HCT116 (cell line): ENCODE results near the gene ARHGEF3. TPM values are rescaled to one million over a fixed set of nuclear protein-coding genes. Genes with fewer than 3 reads are reported as not detected.

Source experiments
- ATAC-seq: fragments of 200-7000 bp; cut with Tn5 transposase; 2 replicates; pipeline ENCODE4 v1.9.1; 2020; ENCODE audit warnings: mild to moderate bottlenecking, moderate library complexity
- Bru-seq: library from RNA; stranded (reverse); fragments of 400-500 nt; gene quantifications from one replicate; lab custom pipeline; 2021; lab: Mats Ljungman, UMichigan
- BruChase-seq, 2 experiments: library from RNA; stranded (reverse); fragments of 400-500 nt; gene quantifications; one replicate each; lab custom pipeline; 2021; lab: Mats Ljungman, UMichigan
- BruUV-seq: library from RNA; stranded (reverse); fragments of 400-500 nt; replicated peaks from 2 replicates; lab custom pipeline; 2021; lab: Mats Ljungman, UMichigan
- CTCF ChIA-PET: fragments of 300-600 bp; sonication (Branson Sonifier 250); formaldehyde crosslinking; loops from one replicate; lab custom pipeline; 2021; ENCODE audit warnings: antibody characterized with exemption; lab: Charles Lee
- POLR2A ChIA-PET: fragments of 300-600, 350-600 bp; sonication (Branson Sonifier 250); formaldehyde crosslinking; loops from one replicate; lab custom pipeline; 2021; ENCODE audit warnings: antibody characterized with exemption; lab: Charles Lee
- RAD21 ChIA-PET, 2 experiments: fragments of 300-600 bp; sonication (Branson Sonifier 250); formaldehyde crosslinking; loops; one replicate each; lab custom pipeline; 2023; ENCODE audit warnings: low total read pairs in 2 of 2; ENCODE audit not compliant: uncharacterized antibody in 2 of 2, unreplicated experiment in 2 of 2, low non-redundant PET in 1 of 2; lab: Charles Lee
- DNase-seq: peaks from one replicate; pipeline ENCODE4 v3.0.0-alpha.2; 2010; ENCODE audit warnings: low read depth, low spot score
- H2AFZ ChIP-seq: fragments of 200-600 bp; shearing (Covaris generic), sonication (generic); 2 replicates; pipeline ENCODE4 v1.6.1; 2017; ENCODE audit warnings: low read depth, mixed run types, mixed read lengths, antibody characterized with exemption, low read length; ENCODE audit not compliant: poor library complexity, severe bottlenecking
- H3K27ac ChIP-seq: 2 replicates; pipeline ENCODE4 v1.5.1; 2012; ENCODE audit warnings: low read depth, low read length
- H3K27me3 ChIP-seq: fragments of 200-600 bp; sonication (generic); 2 replicates; pipeline ENCODE4 v1.6.1; 2016; ENCODE audit warnings: mixed run types, low read length, mixed read lengths; ENCODE audit not compliant: insufficient read depth
- H3K36me3 ChIP-seq, 2 experiments: fragments of 200-500 bp in 1 of 2; fragments of 200-600 bp in 1 of 2; sonication (Bioruptor generic) in 1 of 2; sonication (generic) in 1 of 2; 2 replicates each; pipeline versions ENCODE4 v1.5.1 to v1.6.1; 2014 to 2016; ENCODE audit warnings: low read length in 2 of 2, inconsistent platforms in 1 of 2, mixed read lengths in 1 of 2, mixed run types in 1 of 2; ENCODE audit not compliant: insufficient read depth in 2 of 2, control insufficient read depth in 1 of 2
- H3K4me1 ChIP-seq, 2 experiments: fragments of 200-600 bp in 1 of 2; sonication (generic) in 1 of 2; 2 replicates each; pipeline versions ENCODE4 v1.5.1 to v1.6.1; 2012 to 2017; ENCODE audit warnings: low read length in 2 of 2, inconsistent platforms in 1 of 2, mild to moderate bottlenecking in 1 of 2, mixed read lengths in 1 of 2, mixed run types in 1 of 2, moderate library complexity in 1 of 2; ENCODE audit not compliant: insufficient read depth in 2 of 2, control insufficient read depth in 1 of 2
- H3K4me2 ChIP-seq: fragments of 200-600 bp; sonication (generic); 2 replicates; pipeline ENCODE4 v1.6.1; 2017; ENCODE audit warnings: mixed run types, low read length, mixed read lengths
- H3K4me3 ChIP-seq, 2 experiments: fragments of 200-600 bp in 1 of 2; sonication (generic) in 1 of 2; replicated peaks in 1 of 2; 2 replicates each; pipeline ENCODE4 v1.5.1; 2011 to 2016; ENCODE audit warnings: low read length in 2 of 2, control low read depth in 1 of 2, low read depth in 1 of 2, mild to moderate bottlenecking in 1 of 2, mixed read lengths in 1 of 2, mixed run types in 1 of 2
- H3K79me2 ChIP-seq: fragments of 200-600 bp; sonication (generic); 2 replicates; pipeline ENCODE4 v1.6.1; 2017; ENCODE audit warnings: mild to moderate bottlenecking, mixed run types, low read length, moderate library complexity, mixed read lengths; ENCODE audit not compliant: insufficient read depth
- H3K9ac ChIP-seq: fragments of 200-600 bp; sonication (generic); 2 replicates; pipeline ENCODE4 v1.6.1; 2016; ENCODE audit warnings: low read length, mixed read lengths
- H3K9me2 ChIP-seq: fragments of 200-600 bp; sonication (generic), shearing (Covaris generic); 2 replicates; pipeline ENCODE4 v1.6.1; 2017; ENCODE audit warnings: mixed run types, mild to moderate bottlenecking, moderate library complexity; ENCODE audit not compliant: insufficient read depth
- H3K9me3 ChIP-seq, 2 experiments: fragments of 200-500 bp in 1 of 2; fragments of 200-600 bp in 1 of 2; sonication (Bioruptor generic) in 1 of 2; sonication (generic) in 1 of 2; 2 replicates each; pipeline ENCODE4 v1.6.1; 2014 to 2017; ENCODE audit warnings: low read length in 2 of 2, mixed read lengths in 2 of 2, inconsistent platforms in 1 of 2, low read depth in 1 of 2, mild to moderate bottlenecking in 1 of 2, mixed run types in 1 of 2, moderate library complexity in 1 of 2; ENCODE audit not compliant: control insufficient read depth in 1 of 2, insufficient read depth in 1 of 2
- H4K20me1 ChIP-seq: fragments of 200-600 bp; sonication (generic), shearing (Covaris generic); 2 replicates; pipeline ENCODE4 v1.6.1; 2017; ENCODE audit warnings: mixed run types, mild to moderate bottlenecking, moderate library complexity; ENCODE audit not compliant: insufficient read depth
- ATF3 ChIP-seq: IDR thresholded peaks from 2 replicates; pipeline ENCODE4 v1.6.1; 2012
- CBX3 ChIP-seq: IDR thresholded peaks from 2 replicates; pipeline ENCODE4 v1.6.1; 2012; ENCODE audit warnings: low read depth
- CEBPB ChIP-seq: IDR thresholded peaks from 2 replicates; pipeline ENCODE4 v1.6.1; 2012; ENCODE audit warnings: low read depth
- CTCF ChIP-seq, 3 experiments: fragments of 200-600 bp in 1 of 3; sonication (generic) in 1 of 3; IDR thresholded peaks in 2 of 3; conservative IDR thresholded peaks in 1 of 3; 2 replicates each; pipeline ENCODE4 v1.5.1; 2012 to 2017; ENCODE audit warnings: low read depth in 2 of 3, low read length in 2 of 3, antibody characterized with exemption in 1 of 3, borderline replicate concordance in 1 of 3, control low read depth in 1 of 3, mild to moderate bottlenecking in 1 of 3, mixed read lengths in 1 of 3, mixed run types in 1 of 3, moderate library complexity in 1 of 3; ENCODE audit not compliant: insufficient read depth in 1 of 3
- EGR1 ChIP-seq: IDR thresholded peaks from 2 replicates; pipeline ENCODE4 v1.6.1; 2012; ENCODE audit warnings: low read depth
- ELF1 ChIP-seq: IDR thresholded peaks from 2 replicates; pipeline ENCODE4 v1.6.1; 2012; ENCODE audit warnings: low read depth, borderline replicate concordance
- EZH2 ChIP-seq: fragments of 200-600 bp; sonication (generic); IDR thresholded peaks from 2 replicates; pipeline ENCODE4 v1.6.1; 2017; ENCODE audit warnings: antibody characterized with exemption, mixed run types
- EZH2phosphoT487 ChIP-seq: fragments of 200-600 bp; IDR thresholded peaks from 2 replicates; pipeline ENCODE4 v1.6.1; 2018; ENCODE audit warnings: antibody characterized with exemption, borderline replicate concordance
- FOSL1 ChIP-seq: IDR thresholded peaks from 2 replicates; pipeline ENCODE4 v1.6.1; 2012; ENCODE audit warnings: low read depth
- JUND ChIP-seq: IDR thresholded peaks from 2 replicates; pipeline ENCODE4 v1.6.1; 2012
- MAX ChIP-seq: IDR thresholded peaks from 2 replicates; pipeline ENCODE4 v1.6.1; 2012
- POLR2A ChIP-seq: IDR thresholded peaks from 2 replicates; pipeline ENCODE4 v1.7.0; 2011; ENCODE audit warnings: borderline replicate concordance; ENCODE audit not compliant: insufficient read depth, insufficient read length; ENCODE audit errors: extremely low read depth
- POLR2AphosphoS5 ChIP-seq: IDR thresholded peaks from 2 replicates; pipeline ENCODE4 v1.6.1; 2011; ENCODE audit warnings: mild to moderate bottlenecking, low read depth, low read length, moderate library complexity
- RAD21 ChIP-seq: IDR thresholded peaks from 2 replicates; pipeline ENCODE4 v1.6.1; 2012; ENCODE audit warnings: low read depth, mild to moderate bottlenecking
- SIN3A ChIP-seq: IDR thresholded peaks from 2 replicates; pipeline ENCODE4 v1.6.1; 2012; ENCODE audit warnings: low read depth
- SP1 ChIP-seq: IDR thresholded peaks from 2 replicates; pipeline ENCODE4 v1.6.1; 2012; ENCODE audit warnings: low read depth
- SRF ChIP-seq: IDR thresholded peaks from 2 replicates; pipeline ENCODE4 v1.6.1; 2012; ENCODE audit warnings: low read depth
- TCF7L2 ChIP-seq: IDR thresholded peaks from 2 replicates; pipeline ENCODE4 v1.7.0; 2011; ENCODE audit warnings: borderline replicate concordance, inconsistent platforms; ENCODE audit not compliant: insufficient read depth, insufficient read length; ENCODE audit errors: extremely low read depth
- ZBTB33 ChIP-seq: IDR thresholded peaks from 2 replicates; pipeline ENCODE4 v1.6.1; 2011; ENCODE audit warnings: mild to moderate bottlenecking, low read length, moderate library complexity; ENCODE audit not compliant: insufficient replicate concordance; ENCODE audit errors: extremely low read depth
- ZFX ChIP-seq: fragments of 450-650 bp; IDR thresholded peaks from 2 replicates; pipeline ENCODE4 v1.6.1; 2017
- ZNF274 ChIP-seq: fragments of 200-500 bp; sonication (Bioruptor generic); IDR thresholded peaks from 2 replicates; pipeline ENCODE4 v1.6.1; 2014; ENCODE audit warnings: mild to moderate bottlenecking, low read depth, low read length, inconsistent platforms
- intact Hi-C: fragments of 100-400 bp; cut with micrococcal nuclease; formaldehyde crosslinking; loops from 2 replicates; pipeline ENCODE4 v1.10.0; 2022
- long read RNA-seq: library from polyadenylated mRNA; unstranded; transcript quantifications from one replicate; pipeline ENCODE4 v2.0.0, GENCODE V29; 2021; ENCODE audit not compliant: unreplicated experiment
- polyA plus RNA-seq: library from polyadenylated mRNA; unstranded; fragments of >200 nt; gene quantifications from 2 replicates; pipeline ENCODE4 v1.2.1, GENCODE V29; 2012; ENCODE audit warnings: missing spikeins
- total RNA-seq: library from RNA; stranded (reverse); gene quantifications from one replicate; pipeline ENCODE4 v1.2.1, GENCODE V29; 2021; ENCODE audit not compliant: unreplicated experiment

Gene ARHGEF3
- total RNA-seq (18.1 TPM), Bru-seq, nascent RNA (percentile 74 among the genes with signal in this experiment), BruChase-seq, experiment 1, labeled RNA remaining after a 6-hour chase (percentile 55 among the genes with signal in this experiment), BruChase-seq, experiment 2, labeled RNA remaining after a 2-hour chase (percentile 59 among the genes with signal in this experiment)
- 15.4 and 16.6 TPM in 2 replicates for polyA plus RNA-seq
- long read RNA-seq, transcript ARHGEF3-202 (13 exons, 3,639 nt): major isoform, 7 of 21 reads
- long read RNA-seq, partial matches to known transcripts: 7 of 21 reads
- long read RNA-seq, other reads (novel, unspliced or antisense): 7 of 21 reads

GRCh38 chr3:56801662-56802377 is at the start of gene ARHGEF3:
Gene ARHGEF3 (minus strand): TSS chr3:56801949. CDS start chr3:56801798, 151 bp downstream.
- H3K9ac ChIP-seq: peak within 1 kb of the TSS; percentile 57
- peak within 1 kb of the TSS; percentile 91 for H3K4me2 ChIP-seq
- RAD21 ChIA-PET: interaction anchor here in 1 of 2 experiments (0.6 to 1.8 kb wide), 5 partner anchors 16 to 253 kb away, joined by 3 to 6 read pairs (median 3); no protein-coding TSS in a partner anchor
- CTCF ChIA-PET: interaction anchor here (0.6 to 2.0 kb wide), 12 partner anchors 9 to 1066 kb away, joined by 3 to 9 read pairs (median 4); no protein-coding TSS in a partner anchor
- H3K79me2 ChIP-seq: no peaks in the 10 kb centered on the region
- BruUV-seq: no TSS peak
- peak within 1 kb of the TSS; percentile 45; the same call in 1 of the 2 replicates for H3K27ac ChIP-seq
- H3K9me3 ChIP-seq: no peaks in the 10 kb centered on the region
- intact Hi-C loops: loop anchor here (1.0 kb wide), 1 partner anchor 187 kb away; no protein-coding TSS in a partner anchor
- H2AFZ ChIP-seq: peak within 1 kb of the TSS; percentile 69
- H4K20me1 ChIP-seq: no peaks in the 10 kb centered on the region
- ATAC-seq (peak; percentile 93), DNase-seq (peak; percentile 72)
- H3K4me1 ChIP-seq: peaks cover 16 to 27% of the 10 kb centered on the region in 2 experiments
- H3K9me2 ChIP-seq: no peaks in the 10 kb centered on the region
- POLR2A ChIA-PET: no interaction called here
- peak within 1 kb of the TSS; percentile 41 to 64 for H3K4me3 ChIP-seq
- no peaks in the 10 kb centered on the region for H3K27me3 ChIP-seq
- no peaks in the 10 kb centered on the region for H3K36me3 ChIP-seq
- peak; percentile 96 for TF ChIP-seq MAX
- no peak for TF ChIP-seq FOSL1
- TF ChIP-seq EGR1: peak; percentile 47
- TF ChIP-seq ZFX: no peak
- no peak for TF ChIP-seq ATF3
- no peak for TF ChIP-seq JUND
- TF ChIP-seq CBX3: no peak
- no peak for TF ChIP-seq SRF
- TF ChIP-seq TCF7L2: no peak
- TF ChIP-seq SIN3A: no peak
- TF ChIP-seq RAD21: peak; percentile 59
- no peak for TF ChIP-seq ZNF274
- peak; percentile 57 for TF ChIP-seq POLR2A
- TF ChIP-seq POLR2AphosphoS5: peak; percentile 50; the same call in 1 of the 2 replicates
- TF ChIP-seq ELF1: no peak
- TF ChIP-seq ZBTB33: no peak
- no peak for TF ChIP-seq CEBPB
- no peak for TF ChIP-seq EZH2
- peak; percentile 46 to 77 (median 64) for TF ChIP-seq CTCF (IDR thresholded peaks at IDR 0.05 in 2 of 3, conservative IDR thresholded peaks at IDR 0.05 in 1 of 3; ENCODE audit: borderline replicate concordance in 1 of 3, insufficient read depth in 1 of 3, low read depth in 2 of 3, low read length in 2 of 3)
- TF ChIP-seq EZH2phosphoT487: no peak
- TF ChIP-seq SP1: no peak; the same call in 1 of the 2 replicates
